GM21717 (cell line): ENCODE data around the gene TNN.
"Not testable (repeated sequence)": the region's sequence is repeated elsewhere in the genome, so short reads cannot be mapped to it uniquely, and the experiment has no call there.

Experiments
- ATAC-seq: cut with Tn5 transposase; IDR thresholded peaks from one replicate; pipeline ENCODE4 v1.9.1; 2021; ENCODE audit warnings: mild to moderate bottlenecking, moderate library complexity; ENCODE audit not compliant: unreplicated experiment

Gene TNN

GRCh38 chr1:175102166-175102565 is 34.5 kb downstream of the TNN start:
- ATAC-seq = not testable (repeated sequence)

GRCh38 chr1:175106536-175106935 is 38.9 kb downstream of the TNN start:
- not testable (repeated sequence) for ATAC-seq

- not testable (repeated sequence) for ATAC-seq
These were observed 40.7 kb downstream of the TNN start for GRCh38 chr1:175108331-175108820.

GRCh38 chr1:175114996-175115395 is 47.4 kb downstream of the TNN start:
- ATAC-seq = no peak

- no peak for ATAC-seq
These were observed 48.7 kb downstream of the TNN start for GRCh38 chr1:175116210-175116798.

GRCh38 chr1:175116903-175117302 is 49.3 kb downstream of the TNN start:
- ATAC-seq = no peak

GRCh38 chr1:175118375-175119367 is 51.0 kb downstream of the TNN start:
- no peak for ATAC-seq

- no peak for ATAC-seq
These were observed 52.9 kb downstream of the TNN start for GRCh38 chr1:175120511-175120910.

GRCh38 chr1:175124861-175125260 is 57.2 kb downstream of the TNN start:
- ATAC-seq = no peak

- no peak for ATAC-seq
These were observed 58.7 kb downstream of the TNN start for GRCh38 chr1:175126347-175126746.

- no peak for ATAC-seq
These were observed 59.9 kb downstream of the TNN start for GRCh38 chr1:175127565-175127964.

- no peak for ATAC-seq
These were observed 60.9 kb downstream of the TNN start for GRCh38 chr1:175128523-175128922.

- ATAC-seq = no peak
These were observed 61.5 kb downstream of the TNN start for GRCh38 chr1:175129182-175129581.

GRCh38 chr1:175129644-175129996 is 62.0 kb downstream of the TNN start:
- no peak for ATAC-seq

- no peak for ATAC-seq
These were observed 62.5 kb downstream of the TNN start for GRCh38 chr1:175129997-175130648.

- no peak for ATAC-seq
These were observed 63.0 kb downstream of the TNN start for GRCh38 chr1:175130649-175131045.

GRCh38 chr1:175131095-175131494 is 63.5 kb downstream of the TNN start:
- no peak for ATAC-seq

- no peak for ATAC-seq
These were observed 64.8 kb downstream of the TNN start for GRCh38 chr1:175132436-175132835.

- no peak for ATAC-seq
These were observed 66.2 kb downstream of the TNN start for GRCh38 chr1:175133673-175134435.

- no peak for ATAC-seq
These were observed 66.9 kb downstream of the TNN start for GRCh38 chr1:175134500-175134899.

- ATAC-seq = no peak
These were observed 68.6 kb downstream of the TNN start for GRCh38 chr1:175136246-175136645.
